Neural progenitor cell (in vitro differentiated cells): Measurements from ENCODE around the gene EXOSC1.

Experiments used
- CTCF ChIP-seq: fragments of 200-600 bp; sonication (generic); IDR thresholded peaks from 2 replicates; pipeline ENCODE4 v1.5.1; 2017; ENCODE audit warnings: antibody characterized with exemption, mild to moderate bottlenecking
- EZH2 ChIP-seq: fragments of 200-600 bp; sonication (generic); IDR thresholded peaks from 2 replicates; pipeline ENCODE4 v1.6.1; 2017; ENCODE audit warnings: antibody characterized with exemption, mild to moderate bottlenecking, moderate library complexity
- EZH2phosphoT487 ChIP-seq: fragments of 200-600 bp; sonication (generic); IDR thresholded peaks from 2 replicates; pipeline ENCODE4 v1.6.1; 2017; ENCODE audit warnings: antibody characterized with exemption

GRCh38 chr10:97401455-97401919 lies 44.3 kb downstream of the EXOSC1 start:
- no peak for TF ChIP-seq CTCF
- TF ChIP-seq EZH2 = no peak
- TF ChIP-seq EZH2phosphoT487 = no peak
